HepG2 (cell line): Measurements from ENCODE around the gene ZBTB2. TPM values are rescaled to one million over a fixed set of nuclear protein-coding genes. Genes with fewer than 3 reads are reported as not detected.

Experiments used
- ETV6 ChIP-seq: sonication (generic); formaldehyde crosslinking; conservative IDR thresholded peaks from 2 replicates; pipeline ENCODE4 v1.4.0; 2020; ENCODE audit warnings: missing genetic modification reagents
- FOSL1 ChIP-seq: sonication (generic); formaldehyde crosslinking; IDR thresholded peaks from 2 replicates; pipeline ENCODE4 v1.9.0; 2021; ENCODE audit warnings: missing genetic modification reagents, borderline replicate concordance
- GABPB1 ChIP-seq: IDR thresholded peaks from 2 replicates; pipeline ENCODE4 v1.6.1; 2016; ENCODE audit warnings: mild to moderate bottlenecking, missing genetic modification reagents, moderate library complexity, missing compliant biosample characterization
- HOXA3 ChIP-seq: sonication (generic); formaldehyde crosslinking; IDR thresholded peaks from 2 replicates; pipeline ENCODE4 v1.5.0; 2020; ENCODE audit warnings: missing genetic modification reagents
- KDM1A ChIP-seq: IDR thresholded peaks from 2 replicates; pipeline ENCODE4 v1.6.1; 2016; ENCODE audit warnings: missing compliant biosample characterization
- KMT2A ChIP-seq: sonication (generic); formaldehyde crosslinking; IDR thresholded peaks from 2 replicates; pipeline ENCODE4 v1.4.0; 2020; ENCODE audit warnings: missing genetic modification reagents
- MED13 ChIP-seq: sonication (generic); formaldehyde crosslinking; IDR thresholded peaks from 2 replicates; pipeline ENCODE4 v1.5.0; 2020; ENCODE audit warnings: missing genetic modification reagents
- MED8 ChIP-seq: sonication (generic); formaldehyde crosslinking; IDR thresholded peaks from 2 replicates; pipeline ENCODE4 v1.8.1; 2023; ENCODE audit warnings: mild to moderate bottlenecking, missing genetic modification reagents; ENCODE audit not compliant: insufficient replicate concordance
- MTF1 ChIP-seq: sonication (generic); formaldehyde crosslinking; IDR thresholded peaks from 2 replicates; pipeline ENCODE4 v1.5.0; 2020; ENCODE audit warnings: missing genetic modification reagents
- MXD4 ChIP-seq: IDR thresholded peaks from 2 replicates; pipeline ENCODE4 v1.6.1; 2016; ENCODE audit warnings: mild to moderate bottlenecking, missing biosample characterization, missing genetic modification reagents
- NPAS2 ChIP-seq: sonication (generic); formaldehyde crosslinking; IDR thresholded peaks from 2 replicates; pipeline ENCODE4 v1.8.0; 2022; ENCODE audit warnings: mild to moderate bottlenecking, missing genetic modification reagents, borderline replicate concordance
- PAWR ChIP-seq: sonication (generic); formaldehyde crosslinking; IDR thresholded peaks from 2 replicates; pipeline ENCODE4 v1.4.0; 2020; ENCODE audit warnings: missing genetic modification reagents, mild to moderate bottlenecking, borderline replicate concordance
- RAD21 ChIP-seq: fragments of 450-650 bp; formaldehyde crosslinking; IDR thresholded peaks from 2 replicates; pipeline ENCODE4 v1.5.0; 2020; ENCODE audit warnings: mild to moderate bottlenecking
- RFX1 ChIP-seq: fragments of 450-650 bp; IDR thresholded peaks from 2 replicates; pipeline ENCODE4 v1.6.1; 2017
- SALL2 ChIP-seq: sonication (generic); formaldehyde crosslinking; IDR thresholded peaks from 2 replicates; pipeline ENCODE4 v1.8.1; 2023; ENCODE audit warnings: mild to moderate bottlenecking, missing genetic modification reagents, inconsistent platforms
- SKI ChIP-seq: fragments of 450-650 bp; IDR thresholded peaks from one replicate; pipeline ENCODE4 v1.6.1; 2018; ENCODE audit warnings: mild to moderate bottlenecking; ENCODE audit not compliant: partially characterized antibody
- ZFP41 ChIP-seq: sonication (generic); formaldehyde crosslinking; IDR thresholded peaks from 2 replicates; pipeline ENCODE4 v1.4.0; 2020; ENCODE audit warnings: mild to moderate bottlenecking, missing genetic modification reagents, borderline replicate concordance
- ZKSCAN8 ChIP-seq: IDR thresholded peaks from 2 replicates; pipeline ENCODE4 v1.6.1; 2016; ENCODE audit warnings: borderline replicate concordance, missing genetic modification reagents, missing compliant biosample characterization
- ZNF143 ChIP-seq: sonication (generic); formaldehyde crosslinking; IDR thresholded peaks from 2 replicates; pipeline ENCODE4 v1.4.0; 2020; ENCODE audit warnings: missing genetic modification reagents
- ZNF230 ChIP-seq: sonication (generic); formaldehyde crosslinking; IDR thresholded peaks from 2 replicates; pipeline ENCODE4 v1.4.0; 2020; ENCODE audit warnings: mild to moderate bottlenecking, missing genetic modification reagents
- ZNF326 ChIP-seq: sonication (generic); formaldehyde crosslinking; IDR thresholded peaks from 2 replicates; pipeline ENCODE4 v1.4.0; 2020; ENCODE audit warnings: missing genetic modification reagents, borderline replicate concordance
- ZNF543 ChIP-seq: sonication (generic); formaldehyde crosslinking; IDR thresholded peaks from 2 replicates; pipeline ENCODE4 v1.4.0; 2020; ENCODE audit warnings: mild to moderate bottlenecking, missing genetic modification reagents
- polyA plus RNA-seq, 8 experiments: library from polyadenylated mRNA; depleted of rRNA in 3 of 8; stranded (reverse) in 7 of 8; unstranded in 1 of 8; fragments of >200 nt; fragmentation: Illumina TruSeq in 4 of 8; extraction: Trizol in 4 of 8; gene quantifications; 2 replicates each; pipeline versions ENCODE4 v1.2.1 to v1.2.3, GENCODE V29; 2011 to 2016; ENCODE audit warnings: low read depth in 4 of 8, missing spikeins in 1 of 8, mixed read lengths in 1 of 8; ENCODE audit not compliant: insufficient read depth in 1 of 8
- total RNA-seq, 5 experiments: library from RNA; depleted of rRNA; stranded (reverse); fragments of >200 nt; fragmentation: Illumina TruSeq; extraction: Trizol; gene quantifications; 2 replicates each; pipeline ENCODE4 v1.2.3, GENCODE V29; 2016; ENCODE audit warnings: low read depth in 1 of 5
- TF ChIP-seq, protein P1 (sequence below): sonication (generic); formaldehyde crosslinking; IDR thresholded peaks from 2 replicates; pipeline ENCODE4 v1.8.0; 2022; ENCODE audit warnings: mild to moderate bottlenecking, missing genetic modification reagents, borderline replicate concordance
- TF ChIP-seq, protein P2 (sequence below): sonication (generic); formaldehyde crosslinking; IDR thresholded peaks from 2 replicates; pipeline ENCODE4 v1.5.0; 2020; ENCODE audit warnings: missing genetic modification reagents
- TF ChIP-seq, protein P3 (sequence below): sonication (generic); formaldehyde crosslinking; IDR thresholded peaks from 2 replicates; pipeline ENCODE4 v1.4.0; 2020; ENCODE audit warnings: missing genetic modification reagents
- TF ChIP-seq, protein P4 (sequence below): sonication (generic); formaldehyde crosslinking; IDR thresholded peaks from 2 replicates; pipeline ENCODE4 v1.5.1; 2020; ENCODE audit warnings: missing genetic modification reagents, mild to moderate bottlenecking, borderline replicate concordance
- TF ChIP-seq, protein P5 (sequence below): sonication (generic); formaldehyde crosslinking; conservative IDR thresholded peaks from 2 replicates; pipeline ENCODE4 v1.8.1; 2023; ENCODE audit warnings: missing genetic modification reagents

ZBTB2 gene
- total and polyA plus RNA-seq, 2 of the 13 experiments (the other 11 are each of a cell fraction or from before 2014, with no cell fraction given) = 15.4 to 22.8 TPM

DNA sequence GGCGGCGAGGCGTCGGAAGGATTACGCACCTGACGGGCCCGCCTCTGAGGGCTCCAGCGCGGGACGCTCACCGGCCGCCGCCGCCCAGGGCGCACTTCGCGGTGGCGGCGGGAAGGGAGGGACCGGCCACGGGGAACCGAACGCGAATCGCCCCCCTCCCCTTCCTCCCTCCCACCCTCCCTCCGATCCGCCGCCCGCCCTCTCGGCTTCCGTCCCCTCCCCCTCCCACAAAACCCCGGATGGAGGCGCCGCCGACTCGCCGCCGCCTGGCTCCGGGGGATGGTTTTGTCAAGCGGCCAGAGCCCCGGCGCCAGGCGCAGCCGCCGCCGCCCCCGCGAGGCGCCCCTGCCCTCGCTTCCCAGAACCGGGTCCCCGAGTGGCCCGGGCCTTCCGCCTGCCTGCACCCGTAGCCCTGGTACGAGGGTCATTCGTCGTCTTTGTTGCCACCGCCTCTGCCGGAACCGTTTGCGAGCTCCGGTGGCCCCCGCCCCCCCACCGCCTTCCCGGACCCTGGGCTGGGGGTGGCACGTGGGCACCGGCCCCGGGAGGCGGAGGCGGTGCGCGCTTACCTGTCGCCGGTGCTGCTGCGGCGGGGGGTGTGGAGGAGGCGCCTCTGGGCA is 398 bp downstream of the ZBTB2 start (continued):
- TF ChIP-seq, protein P1, sequence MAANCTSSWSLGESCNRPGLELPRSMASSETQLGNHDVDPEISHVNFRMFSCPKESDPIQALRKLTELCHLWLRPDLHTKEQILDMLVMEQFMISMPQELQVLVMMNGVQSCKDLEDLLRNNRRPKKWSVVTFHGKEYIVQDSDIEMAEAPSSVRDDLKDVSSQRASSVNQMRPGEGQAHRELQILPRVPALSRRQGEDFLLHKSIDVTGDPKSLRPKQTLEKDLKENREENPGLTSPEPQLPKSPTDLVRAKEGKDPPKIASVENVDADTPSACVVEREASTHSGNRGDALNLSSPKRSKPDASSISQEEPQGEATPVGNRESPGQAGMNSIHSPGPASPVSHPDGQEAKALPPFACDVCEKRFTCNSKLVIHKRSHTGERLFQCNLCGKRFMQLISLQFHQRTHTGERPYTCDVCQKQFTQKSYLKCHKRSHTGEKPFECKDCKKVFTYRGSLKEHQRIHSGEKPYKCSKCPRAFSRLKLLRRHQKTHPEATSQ (CRISPR knock-in tag) = no peak
- TF ChIP-seq SALL2 (CRISPR knock-in tag) (no peak), MXD4 (CRISPR knock-in tag) (no peak; the same call in 1 of the 2 replicates), GABPB1 (peak; percentile 60; the same call in 1 of the 2 replicates), ZNF230 (no peak; the same call in 1 of the 2 replicates), RFX1 (no peak), PAWR (CRISPR knock-in tag) (no peak), ETV6 (CRISPR knock-in tag) (0 out of 2 replicates have a peak, but pooled peaks have one; percentile 17), MED8 (CRISPR knock-in tag) (no peak), RAD21 (CRISPR knock-in tag) (peak; percentile 55), ZNF326 (CRISPR knock-in tag) (no peak), NPAS2 (CRISPR knock-in tag) (no peak), ZFP41 (CRISPR knock-in tag) (no peak), KMT2A (no peak), MED13 (CRISPR knock-in tag) (no peak), ZNF143 (CRISPR knock-in tag) (no peak), ZNF543 (CRISPR knock-in tag) (no peak), KDM1A (CRISPR knock-in tag) (no peak), SKI (peak; percentile 45), MTF1 (CRISPR knock-in tag) (no peak), ZKSCAN8 (no peak), FOSL1 (no peak), HOXA3 (CRISPR knock-in tag) (no peak; the same call in 1 of the 2 replicates)
- TF ChIP-seq, protein P2, sequence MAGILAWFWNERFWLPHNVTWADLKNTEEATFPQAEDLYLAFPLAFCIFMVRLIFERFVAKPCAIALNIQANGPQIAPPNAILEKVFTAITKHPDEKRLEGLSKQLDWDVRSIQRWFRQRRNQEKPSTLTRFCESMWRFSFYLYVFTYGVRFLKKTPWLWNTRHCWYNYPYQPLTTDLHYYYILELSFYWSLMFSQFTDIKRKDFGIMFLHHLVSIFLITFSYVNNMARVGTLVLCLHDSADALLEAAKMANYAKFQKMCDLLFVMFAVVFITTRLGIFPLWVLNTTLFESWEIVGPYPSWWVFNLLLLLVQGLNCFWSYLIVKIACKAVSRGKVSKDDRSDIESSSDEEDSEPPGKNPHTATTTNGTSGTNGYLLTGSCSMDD (CRISPR knock-in tag) = no peak
- TF ChIP-seq, protein P3, sequence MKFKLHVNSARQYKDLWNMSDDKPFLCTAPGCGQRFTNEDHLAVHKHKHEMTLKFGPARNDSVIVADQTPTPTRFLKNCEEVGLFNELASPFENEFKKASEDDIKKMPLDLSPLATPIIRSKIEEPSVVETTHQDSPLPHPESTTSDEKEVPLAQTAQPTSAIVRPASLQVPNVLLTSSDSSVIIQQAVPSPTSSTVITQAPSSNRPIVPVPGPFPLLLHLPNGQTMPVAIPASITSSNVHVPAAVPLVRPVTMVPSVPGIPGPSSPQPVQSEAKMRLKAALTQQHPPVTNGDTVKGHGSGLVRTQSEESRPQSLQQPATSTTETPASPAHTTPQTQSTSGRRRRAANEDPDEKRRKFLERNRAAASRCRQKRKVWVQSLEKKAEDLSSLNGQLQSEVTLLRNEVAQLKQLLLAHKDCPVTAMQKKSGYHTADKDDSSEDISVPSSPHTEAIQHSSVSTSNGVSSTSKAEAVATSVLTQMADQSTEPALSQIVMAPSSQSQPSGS (CRISPR knock-in tag) = no peak
- TF ChIP-seq, protein P4, sequence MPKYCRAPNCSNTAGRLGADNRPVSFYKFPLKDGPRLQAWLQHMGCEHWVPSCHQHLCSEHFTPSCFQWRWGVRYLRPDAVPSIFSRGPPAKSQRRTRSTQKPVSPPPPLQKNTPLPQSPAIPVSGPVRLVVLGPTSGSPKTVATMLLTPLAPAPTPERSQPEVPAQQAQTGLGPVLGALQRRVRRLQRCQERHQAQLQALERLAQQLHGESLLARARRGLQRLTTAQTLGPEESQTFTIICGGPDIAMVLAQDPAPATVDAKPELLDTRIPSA = no peak
- TF ChIP-seq, protein P5, sequence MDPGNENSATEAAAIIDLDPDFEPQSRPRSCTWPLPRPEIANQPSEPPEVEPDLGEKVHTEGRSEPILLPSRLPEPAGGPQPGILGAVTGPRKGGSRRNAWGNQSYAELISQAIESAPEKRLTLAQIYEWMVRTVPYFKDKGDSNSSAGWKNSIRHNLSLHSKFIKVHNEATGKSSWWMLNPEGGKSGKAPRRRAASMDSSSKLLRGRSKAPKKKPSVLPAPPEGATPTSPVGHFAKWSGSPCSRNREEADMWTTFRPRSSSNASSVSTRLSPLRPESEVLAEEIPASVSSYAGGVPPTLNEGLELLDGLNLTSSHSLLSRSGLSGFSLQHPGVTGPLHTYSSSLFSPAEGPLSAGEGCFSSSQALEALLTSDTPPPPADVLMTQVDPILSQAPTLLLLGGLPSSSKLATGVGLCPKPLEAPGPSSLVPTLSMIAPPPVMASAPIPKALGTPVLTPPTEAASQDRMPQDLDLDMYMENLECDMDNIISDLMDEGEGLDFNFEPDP (CRISPR knock-in tag) = no peak
